Measurements from ENCODE around the gene MAPRE3.
A peak's percentile ranks its signal among the peaks of the same experiment; 100 is the strongest.
"Not testable (repeated sequence)": the region's sequence is repeated elsewhere in the genome, so short reads cannot be mapped to it uniquely, and the experiment has no call there.

Gene MAPRE3

GRCh38 chr2:26970244-26970927 lies at the start of gene MAPRE3:
MAPRE3 (plus strand) TSS chr2:26970637; CDS start chr2:27022219, 51,582 bp downstream.
- peak; percentile 95 for DNase-seq

GRCh38 chr2:26921323-26921722 lies 49.1 kb upstream of the MAPRE3 start:
- DNase-seq, result no peak

- DNase-seq, result peak; percentile 82
Observed at GRCh38 chr2:26922405-26923188, 47.8 kb upstream of the MAPRE3 start.

- not testable (repeated sequence) for DNase-seq
Observed at GRCh38 chr2:26923189-26923466, 47.3 kb upstream of the MAPRE3 start.

- no peak for DNase-seq
Observed at GRCh38 chr2:26924731-26925099, 45.7 kb upstream of the MAPRE3 start.

- no peak for DNase-seq
Observed at GRCh38 chr2:26925100-26925791, 45.2 kb upstream of the MAPRE3 start.

GRCh38 chr2:26927221-26927620 lies 43.2 kb upstream of the MAPRE3 start:
- DNase-seq, result no peak

GRCh38 chr2:26932974-26933373 lies 37.5 kb upstream of the MAPRE3 start:
- DNase-seq, result no peak

GRCh38 chr2:26933431-26934334 lies 36.8 kb upstream of the MAPRE3 start:
- DNase-seq, result no peak

- DNase-seq, result no peak
Observed at GRCh38 chr2:26934335-26934724, 36.1 kb upstream of the MAPRE3 start.

- no peak for DNase-seq
Observed at GRCh38 chr2:26934985-26935384, 35.5 kb upstream of the MAPRE3 start.

GRCh38 chr2:26936855-26937254 lies 33.6 kb upstream of the MAPRE3 start:
- DNase-seq, result no peak

GRCh38 chr2:26938399-26939118 lies 31.9 kb upstream of the MAPRE3 start:
- DNase-seq, result no peak

- DNase-seq, result peak; percentile 98
Observed at GRCh38 chr2:26940001-26940400, 30.4 kb upstream of the MAPRE3 start.

- DNase-seq, result no peak
Observed at GRCh38 chr2:26941486-26941885, 29.0 kb upstream of the MAPRE3 start.

- peak; percentile 86 for DNase-seq
Observed at GRCh38 chr2:26942543-26943295, 27.7 kb upstream of the MAPRE3 start.

- DNase-seq, result no peak
Observed at GRCh38 chr2:26945991-26946750, 24.3 kb upstream of the MAPRE3 start.

GRCh38 chr2:26946841-26947784 lies 23.3 kb upstream of the MAPRE3 start:
- DNase-seq, result peak; percentile 35

- DNase-seq, result no peak
Observed at GRCh38 chr2:26948800-26949199, 21.6 kb upstream of the MAPRE3 start.

GRCh38 chr2:26950246-26950645 lies 20.2 kb upstream of the MAPRE3 start:
- no peak for DNase-seq

Measured in NCI-H82 (cell line).